Stimulated activated memory B cell treated with anti-CD40 and anti-IgM and Interleukin-4, amounts not matched to agents 10 μg/mL and 1 μg/mL and 100 μg/mL, for 72 hours (primary cell): ENCODE data around the gene SEMA4G.

Experiments
- ATAC-seq: fragments of 150-1000 bp; cut with Tn5 transposase; 2 replicates; pipeline ENCODE4 v1.10.0; 2021
- H3K27ac Mint-ChIP-seq: one replicate; pipeline ENCODE4 v1.8.0; 2022; ENCODE audit warnings: mild to moderate bottlenecking, mixed read lengths
- H3K27me3 Mint-ChIP-seq: one replicate; pipeline ENCODE4 v1.8.0; 2022; ENCODE audit warnings: mixed read lengths
- H3K36me3 Mint-ChIP-seq: one replicate; pipeline ENCODE4 v1.8.0; 2022; ENCODE audit warnings: mixed read lengths
- H3K4me1 Mint-ChIP-seq: one replicate; pipeline ENCODE4 v1.8.0; 2022; ENCODE audit warnings: mixed read lengths
- H3K4me3 Mint-ChIP-seq: one replicate; pipeline ENCODE4 v1.8.0; 2022; ENCODE audit warnings: mild to moderate bottlenecking, moderate library complexity, mixed read lengths
- H3K9me3 Mint-ChIP-seq: one replicate; pipeline ENCODE4 v1.8.0; 2022; ENCODE audit warnings: mixed read lengths

The SEMA4G gene

DNA sequence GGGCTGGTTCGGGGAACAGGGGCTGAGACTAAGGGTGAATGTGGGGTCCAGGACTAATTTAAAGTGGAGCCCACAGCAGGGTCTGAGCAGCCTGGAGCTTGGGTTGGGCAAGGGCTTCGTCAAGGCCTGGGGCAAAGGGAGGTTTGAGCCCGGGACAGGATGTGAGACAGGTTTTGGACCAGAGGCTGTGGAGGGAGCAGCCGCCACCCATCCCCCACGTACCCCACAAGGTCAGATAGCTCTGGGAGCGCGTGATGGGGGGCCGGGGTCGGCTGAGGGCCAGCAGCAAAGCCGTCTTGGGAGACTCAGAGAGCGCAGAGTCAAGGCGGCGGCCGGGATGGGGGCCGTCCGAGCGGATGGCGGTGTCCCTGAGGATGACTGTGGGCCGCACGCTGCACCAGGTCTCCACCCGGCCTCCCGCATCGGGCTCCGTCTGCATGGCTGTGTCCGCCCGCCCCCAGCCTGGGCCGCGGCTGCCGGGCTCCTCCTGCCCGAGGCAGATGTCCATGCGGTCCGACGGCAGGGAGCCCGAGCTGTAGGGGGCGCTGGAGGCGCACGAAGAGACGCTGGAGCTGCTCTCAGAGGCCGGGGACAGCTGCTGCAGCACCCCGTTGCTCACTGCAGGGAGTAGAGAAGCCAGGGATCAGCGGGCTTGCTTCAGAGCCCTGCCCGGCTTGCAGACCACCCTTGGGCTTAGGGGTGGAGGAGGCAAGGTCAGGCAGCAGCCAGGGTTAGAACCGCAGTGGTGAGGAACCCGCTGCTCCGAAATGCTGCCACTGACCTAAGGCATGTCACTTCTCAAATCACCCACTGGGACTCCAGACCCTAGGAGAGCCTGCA is 49.5 kb downstream of the SEMA4G start:
- H3K4me3 Mint-ChIP-seq: peak overlapping the region; percentile 52
- H3K4me1 Mint-ChIP-seq: peaks cover 36% of the 10 kb centered on the region
- peaks cover 58% of the 10 kb centered on the region for H3K27me3 Mint-ChIP-seq
- ATAC-seq: peak; percentile 75
- H3K36me3 Mint-ChIP-seq: no peaks in the 10 kb centered on the region
- no peaks in the 10 kb centered on the region for H3K9me3 Mint-ChIP-seq
- H3K27ac Mint-ChIP-seq: peak overlapping the region; percentile 76
